Midbrain (tissue), 1 donor: ENCODE results near the gene FAHD2B.
"Not testable (repeated sequence)": the region's sequence is repeated elsewhere in the genome, so short reads cannot be mapped to it uniquely, and the experiment has no call there.

Experiments used
- DNase-seq: peaks from one replicate; lab custom pipeline; 2025; lab: John Stamatoyannopoulos, UW

Gene FAHD2B

DNA sequence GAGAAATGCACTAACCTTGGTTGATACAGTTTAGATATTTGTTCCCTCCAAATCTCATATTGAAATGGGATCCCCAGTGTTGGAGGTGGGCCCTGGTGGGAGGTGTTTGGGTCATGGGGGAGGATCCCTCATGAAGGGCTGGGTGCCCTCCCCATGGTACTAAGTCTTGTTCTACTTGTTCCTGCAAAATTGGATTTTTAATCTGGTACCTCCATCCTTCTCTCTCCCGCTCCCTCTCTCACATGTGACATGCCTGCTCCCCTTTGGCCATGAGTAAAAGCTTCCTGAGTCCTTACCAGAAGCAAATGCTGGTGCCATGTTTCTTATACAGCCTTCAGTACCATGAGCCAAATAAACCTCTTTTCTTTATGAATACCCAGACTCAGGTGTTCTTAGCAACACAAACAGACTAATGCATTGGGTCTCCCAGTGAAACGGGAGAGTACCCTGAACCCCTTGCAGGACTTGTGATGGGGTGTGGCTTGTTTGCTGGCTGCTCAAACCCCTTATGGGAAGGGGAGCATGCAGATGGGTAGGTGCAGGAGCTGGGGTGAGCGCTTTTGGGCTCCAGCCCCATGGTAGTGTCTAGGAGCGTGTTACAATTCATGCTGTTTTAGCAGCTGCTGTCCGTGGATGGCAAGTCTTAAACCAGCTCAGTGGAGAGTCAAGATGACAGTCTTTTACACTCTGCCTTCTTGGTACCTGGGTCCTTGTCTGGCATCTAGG, 27.2 kb downstream of the FAHD2B start:
- no peak for DNase-seq

DNA sequence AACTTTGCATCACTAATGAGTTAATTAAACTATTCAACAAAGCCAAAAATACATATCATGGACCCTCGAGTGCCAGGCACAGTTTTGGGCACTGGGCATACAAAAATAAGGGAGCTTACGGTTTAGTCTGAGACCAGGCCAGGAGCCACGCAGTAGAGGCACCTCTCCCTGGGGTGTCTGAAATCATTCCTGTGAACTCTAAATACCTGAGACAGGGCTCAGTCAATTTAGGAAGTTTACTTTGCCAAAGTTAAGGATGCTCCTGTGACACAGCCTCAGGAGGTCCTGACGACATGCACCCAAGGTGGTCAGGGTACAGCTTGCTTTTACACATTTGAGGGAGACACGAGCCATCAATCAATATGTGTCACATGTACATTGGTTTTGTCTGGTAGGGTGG, 28.7 kb downstream of the FAHD2B start:
- not testable (repeated sequence) for DNase-seq

DNA sequence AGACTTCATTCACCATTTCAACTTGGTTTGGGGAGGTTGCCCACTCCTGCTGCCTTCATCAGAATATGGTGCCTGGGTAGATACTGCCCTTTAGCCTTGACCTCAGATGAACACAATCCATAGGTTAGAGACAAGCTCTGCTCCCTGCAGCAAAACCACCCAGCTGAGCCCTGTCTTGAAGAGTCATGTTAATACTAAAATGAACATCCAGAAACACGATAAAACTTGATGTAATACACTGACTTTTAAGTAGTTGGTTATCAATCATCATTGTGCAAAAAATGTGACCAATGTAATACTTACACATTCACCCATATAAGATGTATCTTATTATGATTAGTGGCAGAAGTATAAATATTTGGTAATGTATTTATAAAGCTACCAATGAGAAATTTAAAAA, 32.7 kb downstream of the FAHD2B start:
- DNase-seq: not testable (repeated sequence)

DNA sequence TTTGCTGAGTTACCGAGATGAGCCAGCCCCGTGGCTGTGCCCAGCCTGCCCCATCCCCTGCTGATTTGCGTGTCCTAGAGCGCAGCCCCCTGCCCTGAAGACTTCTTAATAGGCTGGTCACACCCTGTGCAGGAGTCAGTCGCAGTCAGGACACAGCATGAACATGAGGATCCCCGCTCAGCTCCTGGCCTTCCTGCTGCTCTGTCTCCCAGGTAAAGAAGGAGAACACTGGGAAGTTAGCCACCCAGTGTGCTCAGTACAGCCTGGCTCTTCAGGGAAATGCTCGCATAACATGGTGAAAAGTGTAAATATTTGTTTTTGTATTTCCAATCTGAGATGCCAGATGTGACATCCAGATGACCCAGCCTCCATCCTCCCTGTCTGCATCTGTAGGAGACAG, 34.9 kb downstream of the FAHD2B start:
- not testable (repeated sequence) for DNase-seq

DNA sequence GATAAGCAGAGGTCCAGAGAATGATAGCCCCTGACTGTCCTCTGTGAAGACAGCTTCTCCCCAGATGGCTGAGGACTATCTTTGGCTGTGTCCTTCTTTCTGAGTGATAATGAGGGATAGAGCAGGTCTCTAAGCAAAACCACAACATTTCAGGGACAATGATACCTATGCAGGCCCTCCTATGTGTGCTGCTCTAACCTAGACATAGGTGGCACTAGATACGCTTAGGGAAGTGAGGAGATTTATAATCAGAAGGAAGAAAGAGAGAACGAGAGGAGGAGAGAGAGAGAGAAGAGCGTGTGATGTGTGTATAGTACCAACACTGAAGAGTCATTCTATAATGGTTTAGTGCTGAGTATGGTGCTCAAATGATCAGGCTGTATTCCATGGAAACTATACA, 38.5 kb downstream of the FAHD2B start:
- not testable (repeated sequence) for DNase-seq

DNA sequence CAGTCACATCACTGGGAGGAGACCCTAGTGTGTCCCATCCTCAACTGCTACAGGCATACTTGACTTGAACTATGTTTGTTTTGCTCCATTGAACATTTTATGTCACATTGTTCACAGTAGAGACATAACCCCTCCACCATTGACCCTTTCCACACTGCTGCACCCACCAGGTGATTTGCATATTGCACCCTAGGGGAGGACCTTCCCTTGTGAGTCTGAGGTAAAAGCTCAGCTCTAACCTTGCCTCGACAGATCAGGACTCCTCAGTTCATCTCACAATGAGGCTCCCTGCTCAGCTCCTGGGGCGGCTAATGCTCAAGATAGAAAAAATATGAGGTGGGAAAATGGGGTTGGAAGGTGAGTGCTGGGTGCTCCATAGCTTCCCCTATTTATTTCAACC, 44.6 kb downstream of the FAHD2B start:
- not testable (repeated sequence) for DNase-seq

DNA sequence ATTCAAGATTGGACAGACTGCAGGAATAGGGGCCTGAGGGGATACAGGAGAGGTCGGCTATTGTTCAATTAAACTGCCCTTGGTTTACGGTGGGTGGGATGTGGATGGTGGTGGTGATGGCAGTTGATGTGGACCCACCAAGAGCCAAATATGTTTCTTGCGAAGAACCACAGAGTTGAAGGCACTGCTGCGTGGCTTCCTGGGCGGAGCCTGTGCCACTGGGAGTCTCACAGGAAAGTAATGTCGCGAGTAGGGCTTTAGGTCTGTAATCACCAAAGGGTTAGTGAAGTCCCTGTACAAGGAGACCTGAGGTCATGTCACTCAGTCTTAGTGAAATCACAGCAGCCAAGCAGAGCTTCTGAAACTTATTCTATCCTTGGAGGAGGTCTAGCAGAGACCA, 46.2 kb downstream of the FAHD2B start:
- not testable (repeated sequence) for DNase-seq

DNA sequence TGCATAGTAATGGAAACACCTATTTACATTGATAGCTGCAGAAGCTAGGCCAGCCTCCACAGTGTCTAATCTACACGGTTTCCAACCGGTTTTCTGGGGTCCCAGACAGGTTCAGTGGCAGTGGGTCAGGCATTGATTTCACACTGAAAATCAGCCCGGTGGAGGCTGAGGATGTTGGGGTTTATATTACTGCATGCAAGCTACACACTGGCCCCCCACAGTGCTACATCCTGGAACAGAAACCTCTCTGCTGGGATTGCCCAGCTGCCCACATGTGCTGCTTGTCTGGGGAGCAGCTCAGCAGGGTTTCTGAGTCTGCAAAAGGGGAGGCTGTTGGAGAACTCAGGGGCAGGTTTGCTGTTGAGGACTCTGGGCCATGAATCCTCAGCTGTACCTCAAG, 48.0 kb downstream of the FAHD2B start:
- not testable (repeated sequence) for DNase-seq

DNA sequence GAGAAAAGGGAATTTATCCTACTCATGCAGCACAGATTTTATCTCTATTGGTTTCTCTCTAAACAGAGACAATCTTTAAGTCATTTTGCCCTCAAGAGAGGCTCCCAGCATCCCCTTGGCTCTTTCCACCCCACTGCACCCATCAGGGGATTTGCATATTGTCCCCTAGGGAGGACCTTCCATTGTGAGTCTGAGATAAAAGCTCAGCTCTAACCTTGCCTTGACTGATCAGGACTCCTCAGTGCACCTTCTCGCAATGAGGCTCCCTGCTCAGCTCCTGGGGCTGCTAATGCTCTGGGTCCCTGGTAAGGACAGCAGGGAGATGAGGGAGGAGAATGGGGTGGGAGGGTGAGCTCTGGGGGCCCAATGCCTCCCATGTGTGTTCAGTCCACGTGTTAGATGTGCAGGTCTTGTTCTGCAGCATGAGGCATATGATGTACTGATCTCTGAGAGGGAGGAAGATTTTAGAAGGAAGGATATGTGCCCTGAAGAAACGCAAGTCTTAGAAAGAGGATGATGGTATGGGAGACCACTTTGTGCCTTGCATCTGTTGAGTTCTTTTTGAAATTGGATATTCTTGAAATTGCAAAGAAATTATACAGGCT, 48.7 kb downstream of the FAHD2B start:
- DNase-seq: not testable (repeated sequence)
